Measurements from ENCODE around the gene GALNTL6. TPM values are rescaled to one million over a fixed set of nuclear protein-coding genes. Genes with fewer than 3 reads are reported as not detected.
"Not testable (repeated sequence)": the region's sequence is repeated elsewhere in the genome, so short reads cannot be mapped to it uniquely, and the experiment has no call there.

GALNTL6 gene
- total RNA-seq, 1 donor from 2014 or later, result not detected

DNA sequence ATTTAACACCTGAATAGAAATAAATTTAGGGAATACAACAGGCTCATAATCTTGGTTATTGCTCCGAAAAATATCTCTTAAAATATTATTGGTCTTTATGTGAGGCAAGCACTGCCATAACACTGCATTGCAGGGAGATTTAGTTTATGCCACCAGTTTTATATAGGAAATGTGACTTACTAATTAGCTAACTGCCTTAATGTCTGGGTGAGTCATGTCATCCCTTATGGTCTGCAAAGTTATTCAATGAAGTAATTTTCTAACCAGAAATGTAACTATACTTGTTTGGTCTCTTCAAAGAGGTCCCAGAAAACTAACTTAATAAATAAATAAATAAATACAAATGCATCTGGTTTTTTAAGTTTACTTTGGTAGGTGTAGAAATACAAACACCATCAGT lies 597.2 kb downstream of the GALNTL6 start:
- no peak for DNase-seq

DNA sequence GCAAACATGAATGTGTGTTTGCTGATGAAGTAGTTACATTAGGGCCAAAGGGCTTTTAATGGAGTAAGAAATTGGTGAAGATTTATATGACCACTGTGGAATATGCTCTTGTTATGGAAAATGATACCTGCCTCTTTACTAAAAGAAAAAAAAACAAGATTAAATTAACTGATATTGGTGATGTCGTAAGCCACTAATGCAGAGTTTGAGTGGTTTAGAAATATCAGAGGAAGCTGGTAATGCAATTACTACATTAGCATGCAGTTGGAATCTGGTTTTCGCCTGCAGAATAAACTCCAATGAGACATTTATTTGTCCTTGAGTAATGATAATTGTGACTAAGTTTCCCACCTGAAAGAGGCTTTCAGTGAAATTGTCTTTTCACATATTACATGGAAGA lies 597.9 kb downstream of the GALNTL6 start:
- DNase-seq, result no peak

DNA sequence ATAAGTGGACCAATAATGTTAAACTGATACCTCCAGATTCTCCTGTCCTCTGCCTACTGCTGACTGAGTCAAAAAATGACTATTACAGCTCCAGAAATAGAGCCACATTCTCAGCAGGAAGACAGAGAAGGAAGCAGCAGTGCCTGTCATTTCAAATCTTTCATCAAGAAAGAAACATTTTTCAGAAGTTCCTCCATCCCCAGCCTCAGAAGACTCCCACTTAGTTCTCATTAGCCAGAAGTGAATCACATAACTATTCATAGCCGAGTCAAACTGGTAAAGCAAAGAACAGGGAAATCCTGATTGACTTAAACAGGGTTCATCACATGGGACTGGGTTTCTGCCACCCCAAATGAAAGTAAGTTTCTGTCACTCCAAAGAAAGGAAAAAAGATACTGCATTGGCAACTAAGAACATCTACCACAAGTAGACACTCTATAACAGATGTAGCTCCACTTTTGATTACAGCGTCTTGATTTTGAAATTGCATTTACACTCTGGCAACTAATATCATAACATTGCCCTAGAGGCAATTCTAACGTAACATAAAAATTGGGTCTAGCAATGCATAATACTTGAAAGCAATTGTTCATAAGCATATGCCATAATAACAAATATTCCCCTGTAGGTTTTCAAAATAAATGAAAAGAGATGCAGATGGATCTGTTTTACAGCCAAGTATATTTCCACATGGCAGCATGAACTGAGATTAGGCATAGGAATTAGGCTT lies 599.8 kb downstream of the GALNTL6 start:
- DNase-seq, result no peak

DNA sequence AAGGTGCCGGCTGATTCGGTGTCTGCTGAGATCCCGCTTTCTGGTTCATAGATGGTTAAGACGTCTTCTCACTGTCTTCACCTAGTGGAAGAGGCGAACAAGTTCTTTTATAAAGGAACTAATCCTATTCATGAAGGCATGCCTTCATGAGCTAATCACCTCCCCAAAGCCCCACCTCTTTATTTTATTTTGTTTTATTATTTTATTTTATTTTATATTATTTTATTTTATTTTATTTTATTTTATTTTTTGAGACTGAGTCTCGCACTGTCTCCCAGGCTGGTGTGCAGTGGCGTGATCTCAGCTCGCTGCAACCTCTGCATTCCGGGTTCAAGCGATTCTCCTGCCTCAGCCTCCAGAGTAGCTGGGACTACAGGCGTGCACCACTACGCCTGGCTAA lies 615.8 kb downstream of the GALNTL6 start:
- not testable (repeated sequence) for DNase-seq

DNA sequence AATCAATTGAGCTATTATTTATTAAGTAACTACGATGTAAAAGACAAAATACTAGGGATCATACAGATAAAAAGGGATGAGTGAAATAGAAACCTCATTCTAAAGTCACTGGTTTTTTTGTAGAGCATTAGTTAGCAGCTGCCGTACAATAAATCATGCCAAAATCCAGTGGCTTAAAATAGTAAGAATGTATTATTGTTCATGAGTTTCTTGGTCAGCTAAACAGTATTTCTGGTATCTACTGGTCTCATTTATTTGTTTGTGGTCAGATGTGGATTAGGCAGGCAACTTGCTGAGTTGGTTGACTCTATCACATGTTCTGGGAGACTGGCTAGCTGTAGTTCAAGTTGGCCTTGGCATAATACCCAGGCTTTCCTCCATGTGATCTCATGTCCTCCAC lies 667.3 kb downstream of the GALNTL6 start:
- DNase-seq, result no peak

DNA sequence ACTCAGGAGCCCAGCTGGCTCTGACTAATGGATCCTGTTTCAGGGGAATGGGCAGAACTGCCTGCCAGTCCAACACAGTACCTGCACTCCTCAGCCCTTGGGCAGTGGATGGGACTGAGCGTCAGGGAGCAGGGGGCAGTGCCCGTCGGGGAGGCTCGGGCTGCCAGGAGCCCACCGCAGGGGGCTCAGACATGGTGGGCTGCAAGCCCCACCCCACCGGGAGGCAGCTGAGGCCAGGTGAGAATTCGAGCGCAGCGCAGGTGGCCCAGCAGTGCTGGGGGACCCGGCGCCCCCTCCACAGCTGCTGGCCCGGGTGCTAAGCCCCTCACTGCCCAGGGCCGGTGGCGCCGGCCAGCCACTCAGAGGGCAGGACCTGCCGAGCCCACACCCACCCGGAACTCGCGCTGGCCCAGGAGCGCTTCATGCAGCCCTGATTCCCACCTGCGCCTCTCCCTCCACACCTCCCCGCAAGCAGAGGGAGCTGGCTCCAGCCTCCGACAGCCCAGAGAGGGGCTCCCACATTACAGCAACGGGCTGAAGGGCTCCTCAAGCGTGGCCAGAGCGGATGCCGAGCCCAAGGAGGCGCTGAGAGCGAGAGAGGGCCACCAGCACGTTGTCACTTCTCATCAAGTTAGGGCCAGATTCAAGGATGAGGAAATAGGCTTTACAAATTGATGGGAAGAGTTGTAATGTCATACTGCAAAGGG lies 668.8 kb downstream of the GALNTL6 start:
- no peak for DNase-seq

DNA sequence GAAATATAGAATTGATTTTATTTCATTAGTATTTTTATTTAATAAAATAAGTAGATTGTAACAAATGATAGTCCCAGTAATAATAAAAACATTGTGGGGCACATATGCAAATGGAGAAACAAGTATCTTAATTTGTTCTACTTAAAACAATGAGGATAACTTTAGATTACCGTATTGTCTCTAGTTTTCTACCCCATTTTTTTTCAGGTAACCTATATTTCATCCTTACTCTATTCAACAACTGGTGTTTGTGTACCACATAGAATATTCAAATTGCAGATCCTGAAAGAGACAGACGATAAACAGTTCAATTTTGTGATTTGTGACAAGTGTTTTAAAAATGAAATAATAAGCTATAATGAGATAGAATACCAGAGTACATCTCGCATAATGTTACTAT lies 671.8 kb downstream of the GALNTL6 start:
- no peak for DNase-seq

DNA sequence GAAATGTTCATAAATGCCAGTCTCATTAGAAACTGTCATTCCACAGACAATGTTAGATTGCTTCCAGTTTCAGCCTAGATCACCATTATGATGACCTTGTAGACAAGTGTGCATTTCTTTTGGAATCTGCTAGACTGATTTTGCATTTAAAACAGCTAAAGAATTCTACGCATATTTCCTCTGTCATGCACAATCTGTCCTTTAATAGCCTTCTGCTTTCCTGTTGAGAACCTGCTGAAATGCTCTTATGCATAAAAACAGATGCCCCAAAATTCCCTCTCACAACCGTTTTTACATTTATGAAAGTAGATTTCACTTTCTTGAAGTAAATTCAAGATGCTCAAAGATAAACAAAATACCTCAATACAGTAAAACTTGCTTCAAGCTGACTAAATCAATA lies 673.3 kb downstream of the GALNTL6 start:
- no peak for DNase-seq

DNA sequence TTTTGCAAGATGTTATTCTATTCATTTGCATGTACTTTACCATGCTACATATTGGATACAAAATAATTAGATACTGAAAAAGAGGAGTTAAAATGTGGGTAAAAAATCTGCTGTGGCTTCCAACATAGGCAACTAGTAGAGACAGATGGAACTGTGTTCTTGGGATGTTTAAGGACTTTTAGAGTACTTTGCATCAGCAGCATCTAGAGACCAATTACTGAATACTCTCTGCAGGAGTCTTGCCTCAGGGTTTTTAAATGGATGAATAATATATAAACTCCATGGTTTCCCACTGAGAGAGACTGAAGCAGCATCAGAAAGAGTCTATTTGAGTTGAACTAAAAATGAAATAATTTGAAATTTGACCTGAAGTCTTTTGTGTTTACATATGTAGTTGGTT lies 676.7 kb downstream of the GALNTL6 start:
- no peak for DNase-seq

DNA sequence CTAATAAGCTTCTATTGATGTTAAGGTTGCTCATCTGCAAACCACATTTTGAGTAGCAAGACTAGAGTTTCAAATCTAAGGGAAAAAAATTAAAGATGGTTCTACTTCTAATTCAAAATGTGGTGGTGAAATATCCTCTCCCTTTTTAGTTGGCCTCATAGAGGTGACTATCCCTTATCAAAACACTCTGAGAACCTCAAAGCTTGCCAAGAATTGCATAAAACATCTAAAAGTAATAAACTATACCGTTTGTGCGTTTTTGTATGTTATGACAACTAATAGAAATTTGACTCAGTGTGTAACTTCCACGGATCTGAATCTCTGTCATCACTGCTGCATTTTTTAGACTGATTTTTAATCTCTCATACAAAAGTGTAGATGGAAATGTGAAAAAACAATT lies 682.6 kb downstream of the GALNTL6 start:
- no peak for DNase-seq

DNA sequence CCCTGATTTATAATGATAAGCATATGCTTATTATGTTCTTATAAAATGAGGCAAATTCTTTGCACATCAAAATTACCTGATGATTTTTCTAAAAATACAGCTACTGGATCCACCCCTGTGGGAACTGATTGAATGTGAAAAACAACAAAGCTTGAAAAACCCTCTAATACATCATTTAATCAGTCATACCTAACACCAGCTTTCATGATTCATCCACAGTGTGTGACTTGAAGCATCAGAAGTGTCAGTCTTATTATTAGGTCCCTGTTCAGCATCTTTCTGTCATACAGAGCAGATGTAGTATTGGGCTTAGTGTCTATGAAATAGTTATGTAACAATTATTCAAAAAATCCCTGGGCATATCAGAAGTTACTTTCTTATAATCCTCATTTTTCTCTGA lies 684.1 kb downstream of the GALNTL6 start:
- DNase-seq, result no peak

DNA sequence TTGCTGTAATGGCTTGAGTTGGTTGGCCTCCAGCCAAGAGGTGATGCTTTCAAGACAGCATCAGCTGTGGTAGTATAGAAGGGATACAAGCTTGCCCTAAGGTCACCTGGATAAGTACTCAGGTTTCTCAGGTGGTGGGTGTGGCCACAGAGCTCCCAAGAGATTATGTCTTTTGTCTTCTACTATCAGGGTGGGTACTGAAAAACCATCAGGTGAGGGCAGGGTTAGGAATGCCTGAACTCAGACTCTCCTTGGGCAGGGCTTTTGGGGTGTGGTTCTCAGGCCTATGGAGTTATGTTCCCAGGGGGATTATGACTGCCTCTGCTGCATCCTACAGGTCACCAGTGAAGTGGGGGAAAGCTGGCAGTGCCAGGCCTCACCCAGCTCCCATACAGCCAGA lies 700.8 kb downstream of the GALNTL6 start:
- DNase-seq, result no peak

DNA sequence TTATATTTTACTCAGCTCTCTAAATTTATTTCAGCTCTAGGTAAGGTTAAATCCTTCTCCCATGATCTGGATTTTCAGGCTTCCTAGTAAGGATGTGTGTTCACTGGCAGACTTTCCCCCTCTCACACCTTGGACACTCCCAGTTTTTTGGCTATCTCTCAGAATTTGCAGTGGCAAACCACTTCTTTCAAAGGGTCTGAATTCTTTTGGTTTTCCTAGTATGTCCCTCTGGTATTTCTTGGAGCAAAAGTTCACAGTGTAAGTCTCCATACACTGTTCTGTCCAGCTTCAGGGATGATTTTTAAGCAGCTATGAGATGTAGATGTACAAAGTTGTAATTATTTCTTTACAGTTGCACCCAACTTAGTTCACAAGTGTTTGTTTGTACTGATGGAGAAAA lies 701.6 kb downstream of the GALNTL6 start:
- no peak for DNase-seq

DNA sequence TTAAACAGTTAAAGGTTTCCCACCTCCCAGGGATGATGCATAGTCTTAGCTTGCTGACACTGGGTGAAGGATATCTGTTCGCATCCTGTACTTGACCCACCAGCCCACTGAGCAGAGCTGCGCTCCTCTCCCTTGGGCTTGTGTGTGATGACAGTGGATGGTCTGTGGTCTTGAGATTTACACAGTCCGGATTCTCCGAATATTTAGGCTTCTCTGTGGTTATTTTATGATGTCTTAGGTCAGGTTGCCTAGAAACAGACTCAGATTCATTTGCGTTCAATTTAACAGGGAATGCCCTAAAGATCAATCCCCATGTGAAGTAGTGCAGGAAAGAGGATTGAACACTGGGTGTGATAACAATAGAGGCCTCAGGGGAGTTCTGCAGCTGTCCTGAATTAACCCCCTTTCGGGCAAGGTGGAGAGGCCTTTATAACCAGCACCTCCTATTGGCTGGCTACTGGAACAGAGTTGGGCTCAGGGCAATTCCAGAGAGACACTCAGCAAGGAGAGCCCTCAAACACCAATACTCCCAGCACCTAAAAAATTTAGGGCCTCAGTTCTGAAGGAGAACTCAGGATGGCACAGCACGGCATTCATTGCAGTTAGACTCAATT lies 702.2 kb downstream of the GALNTL6 start:
- DNase-seq, result no peak

DNA sequence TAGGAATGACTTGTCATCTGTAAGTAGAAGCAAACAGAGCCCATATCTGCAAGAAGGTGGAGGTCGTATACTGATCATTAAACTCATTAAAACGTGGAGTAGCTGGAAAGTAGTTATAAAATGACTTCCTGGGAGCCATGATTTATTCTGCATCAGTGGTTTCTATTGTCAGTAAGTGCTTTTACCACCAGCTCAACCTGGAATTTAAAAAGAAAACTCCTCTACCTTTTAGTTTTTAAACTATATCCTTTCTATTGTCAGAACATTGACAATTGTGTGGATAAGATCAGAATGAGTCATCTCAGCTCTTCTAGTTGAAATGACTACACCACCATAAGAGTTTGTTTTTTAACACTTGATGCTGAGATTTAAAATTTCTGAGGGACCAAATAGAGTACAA lies 704.2 kb downstream of the GALNTL6 start:
- DNase-seq, result no peak

DNA sequence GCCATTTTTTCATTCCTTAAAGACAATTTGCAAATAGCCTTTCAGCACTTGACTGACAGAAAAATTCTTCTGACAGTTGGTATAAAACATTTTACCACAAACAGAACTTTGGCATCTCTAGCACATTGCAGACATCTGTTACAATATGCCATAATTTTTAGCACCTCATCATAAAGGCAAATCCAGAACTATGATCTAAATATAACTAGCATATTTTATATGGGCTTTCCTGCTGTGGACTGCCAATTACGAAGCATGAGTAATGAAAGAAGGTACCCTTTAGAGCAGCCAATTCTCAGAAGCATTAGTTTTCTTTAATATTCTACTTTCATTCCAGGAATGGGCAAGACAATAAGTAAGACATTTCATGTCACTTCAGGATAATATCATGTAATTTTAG lies 708.0 kb downstream of the GALNTL6 start:
- DNase-seq, result no peak

DNA sequence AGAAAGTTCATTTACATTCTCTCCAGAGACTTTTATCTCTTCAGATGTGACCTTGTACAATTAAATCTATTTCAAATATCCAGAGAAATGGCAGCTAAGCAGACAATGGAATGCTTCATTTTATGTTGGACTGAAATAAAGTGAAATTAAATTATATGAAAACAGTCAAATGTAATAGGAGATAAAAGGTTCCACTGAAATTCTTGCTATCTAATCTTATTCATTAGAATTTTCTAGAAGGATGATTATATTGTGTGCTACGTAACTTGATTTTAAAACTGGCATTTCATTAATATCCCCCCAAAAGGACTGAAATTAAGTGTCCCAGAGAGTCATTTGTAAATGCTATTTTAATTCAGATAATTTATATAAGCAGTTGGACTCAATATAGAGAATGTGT lies 708.5 kb downstream of the GALNTL6 start:
- DNase-seq, result no peak

DNA sequence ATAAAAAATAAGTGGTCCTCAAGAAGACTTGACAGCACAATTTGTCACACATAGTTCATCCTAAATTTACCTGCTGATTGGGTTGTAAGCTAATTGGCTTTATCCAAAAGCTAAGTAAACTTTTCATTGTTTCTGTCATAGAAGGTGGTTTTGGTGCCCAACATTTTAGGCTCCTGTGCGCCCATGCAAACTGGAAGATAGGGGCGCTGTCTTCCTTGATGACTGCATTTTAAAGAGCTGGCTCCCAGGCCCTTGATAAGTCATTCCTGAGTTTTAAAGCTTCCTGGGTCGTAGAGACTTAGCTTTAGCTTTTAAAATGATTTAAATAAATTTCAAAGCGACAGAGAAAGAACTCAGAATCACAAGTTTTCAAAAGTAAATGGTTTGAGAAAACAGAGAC lies 730.0 kb downstream of the GALNTL6 start:
- DNase-seq, result no peak

DNA sequence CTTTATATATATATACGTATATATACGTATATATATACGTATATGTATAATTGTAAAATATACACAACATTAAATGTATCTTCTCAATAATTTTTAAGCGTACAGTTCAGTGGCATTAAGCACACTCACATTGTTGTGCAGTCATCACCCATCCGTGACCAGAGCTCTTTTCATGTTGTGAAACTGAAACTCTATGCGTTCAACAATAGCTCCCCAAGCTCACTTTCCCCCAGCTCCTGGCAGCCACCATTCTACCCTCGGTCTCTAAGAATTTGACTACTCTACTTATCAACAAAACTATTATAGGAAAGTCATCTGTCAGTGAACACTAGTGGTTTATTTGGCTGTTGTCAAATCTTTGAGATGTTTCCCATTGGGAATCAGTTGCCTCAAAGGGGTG lies 733.6 kb downstream of the GALNTL6 start:
- no peak for DNase-seq

DNA sequence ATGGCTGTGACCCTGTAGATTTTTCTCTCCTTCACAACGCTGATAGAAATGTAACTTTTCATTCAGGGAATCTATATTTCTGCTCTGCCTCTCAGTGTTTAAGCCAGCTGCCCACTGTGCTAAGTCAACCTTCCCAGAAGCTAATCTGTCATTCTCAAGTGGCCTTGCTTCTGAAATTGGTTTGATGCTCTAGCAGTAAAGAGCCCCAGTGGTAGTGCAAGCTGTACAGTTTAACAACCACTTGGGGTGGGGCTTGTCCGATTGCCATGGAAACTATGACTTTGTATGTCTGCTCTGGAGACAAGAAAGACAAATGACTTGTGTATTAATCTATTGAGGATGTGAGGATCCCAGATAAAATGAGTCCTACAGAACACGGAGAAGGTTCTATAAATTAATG lies 734.5 kb downstream of the GALNTL6 start:
- DNase-seq, result no peak

DNA sequence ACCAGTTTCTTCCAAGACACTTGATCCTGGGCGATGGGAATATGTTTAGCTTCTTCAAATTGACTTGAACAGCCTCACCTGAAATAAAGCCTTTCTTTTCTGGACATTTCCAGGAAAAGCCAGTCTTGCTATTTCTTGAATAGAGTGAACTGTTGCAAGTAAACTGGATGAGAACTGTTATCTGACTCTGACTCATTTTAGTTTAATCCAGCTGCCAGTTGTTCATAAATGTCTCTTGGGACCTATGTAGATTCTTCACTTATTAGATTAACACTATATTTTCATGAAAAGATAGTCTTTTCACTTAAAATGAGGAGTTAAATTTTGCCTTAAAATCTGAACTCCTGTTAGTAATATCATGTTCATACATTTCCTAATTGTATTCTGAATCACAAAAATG lies 740.0 kb downstream of the GALNTL6 start:
- no peak for DNase-seq

DNA sequence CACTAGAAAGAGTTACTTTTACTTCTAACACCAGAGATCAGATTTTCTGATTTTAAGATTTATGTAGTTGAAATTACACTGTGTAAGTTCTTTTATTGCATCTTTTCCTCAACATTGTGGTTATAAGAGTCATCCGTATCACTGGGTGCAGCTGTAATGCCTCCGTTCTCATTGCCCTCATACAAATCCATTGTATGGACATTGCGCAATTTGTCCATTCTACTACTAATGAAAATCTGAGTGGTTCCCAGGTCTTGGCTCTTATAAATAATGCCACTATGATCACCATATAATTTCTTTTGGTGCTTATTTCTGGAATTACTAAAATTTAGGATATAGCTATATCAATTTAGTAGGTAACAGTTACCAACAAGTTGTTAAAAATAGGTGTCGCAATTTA lies 741.4 kb downstream of the GALNTL6 start:
- DNase-seq, result no peak

DNA sequence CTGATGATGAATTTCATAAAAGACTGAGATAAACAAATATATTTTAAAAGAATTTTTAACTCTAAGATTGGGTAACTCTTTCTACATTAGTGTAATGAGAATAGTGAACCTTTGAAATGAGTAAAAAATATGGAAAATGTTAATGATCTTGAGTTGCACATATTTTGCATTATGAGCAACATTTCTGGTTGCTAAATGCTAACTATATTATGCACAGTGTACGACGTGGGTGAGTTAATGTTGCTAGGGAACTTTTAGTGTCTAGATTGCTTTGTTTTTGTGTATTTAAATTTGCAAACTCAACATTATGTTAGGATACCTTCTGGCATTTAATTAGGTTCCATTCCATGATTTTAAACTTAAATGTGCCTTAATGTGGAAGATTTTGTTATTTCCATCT lies 742.5 kb downstream of the GALNTL6 start:
- DNase-seq, result no peak

DNA sequence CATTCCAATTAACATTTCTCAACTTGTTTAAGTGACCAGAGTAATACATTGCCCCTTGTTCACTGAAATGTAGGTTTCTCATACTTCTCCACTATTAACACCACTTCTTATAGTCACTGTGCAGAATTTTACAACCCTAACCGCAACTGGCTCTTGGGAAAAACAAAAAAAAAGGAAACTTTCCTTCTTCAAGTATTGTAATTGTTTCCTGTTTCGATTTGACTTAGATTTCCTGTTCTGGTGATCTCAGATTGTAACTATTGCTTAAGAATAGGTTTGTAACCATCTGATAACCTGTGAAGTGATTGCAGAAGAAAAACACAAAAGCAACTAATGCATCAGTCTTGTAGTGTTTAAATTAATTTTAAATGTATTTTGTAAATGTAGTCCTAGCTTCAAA lies 760.7 kb downstream of the GALNTL6 start:
- no peak for DNase-seq

Data from dermis blood vessel endothelial cell (primary cell).